ENCODE results near the gene HMGCS1.

The HMGCS1 gene

DNA sequence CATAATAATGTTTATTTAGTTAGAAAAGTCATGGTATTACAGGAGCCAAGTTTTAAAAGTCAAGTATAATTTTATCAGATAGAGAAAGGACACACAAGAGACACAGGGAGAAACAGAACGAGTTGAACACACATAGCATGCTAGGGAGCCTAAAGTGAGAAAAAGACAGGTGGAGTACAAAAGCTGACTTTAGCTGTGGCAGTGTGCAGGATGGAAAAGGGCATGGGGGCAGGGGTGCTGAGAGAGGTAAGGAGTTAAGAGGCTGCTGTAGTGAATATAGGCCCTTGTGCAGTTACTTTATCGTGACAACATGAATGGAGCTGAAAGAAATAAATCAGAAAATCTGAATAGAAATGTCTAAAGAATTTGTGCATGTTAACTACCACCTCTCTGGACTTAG is 18.0 kb downstream of the HMGCS1 start:
- no peak for TF ChIP-seq ZFX (IDR thresholded peaks at IDR 0.05)
- TF ChIP-seq, protein P1, sequence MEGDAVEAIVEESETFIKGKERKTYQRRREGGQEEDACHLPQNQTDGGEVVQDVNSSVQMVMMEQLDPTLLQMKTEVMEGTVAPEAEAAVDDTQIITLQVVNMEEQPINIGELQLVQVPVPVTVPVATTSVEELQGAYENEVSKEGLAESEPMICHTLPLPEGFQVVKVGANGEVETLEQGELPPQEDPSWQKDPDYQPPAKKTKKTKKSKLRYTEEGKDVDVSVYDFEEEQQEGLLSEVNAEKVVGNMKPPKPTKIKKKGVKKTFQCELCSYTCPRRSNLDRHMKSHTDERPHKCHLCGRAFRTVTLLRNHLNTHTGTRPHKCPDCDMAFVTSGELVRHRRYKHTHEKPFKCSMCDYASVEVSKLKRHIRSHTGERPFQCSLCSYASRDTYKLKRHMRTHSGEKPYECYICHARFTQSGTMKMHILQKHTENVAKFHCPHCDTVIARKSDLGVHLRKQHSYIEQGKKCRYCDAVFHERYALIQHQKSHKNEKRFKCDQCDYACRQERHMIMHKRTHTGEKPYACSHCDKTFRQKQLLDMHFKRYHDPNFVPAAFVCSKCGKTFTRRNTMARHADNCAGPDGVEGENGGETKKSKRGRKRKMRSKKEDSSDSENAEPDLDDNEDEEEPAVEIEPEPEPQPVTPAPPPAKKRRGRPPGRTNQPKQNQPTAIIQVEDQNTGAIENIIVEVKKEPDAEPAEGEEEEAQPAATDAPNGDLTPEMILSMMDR (conservative IDR thresholded peaks at IDR 0.05) = no peak
- no peak overlapping the region for H3K27ac ChIP-seq

DNA sequence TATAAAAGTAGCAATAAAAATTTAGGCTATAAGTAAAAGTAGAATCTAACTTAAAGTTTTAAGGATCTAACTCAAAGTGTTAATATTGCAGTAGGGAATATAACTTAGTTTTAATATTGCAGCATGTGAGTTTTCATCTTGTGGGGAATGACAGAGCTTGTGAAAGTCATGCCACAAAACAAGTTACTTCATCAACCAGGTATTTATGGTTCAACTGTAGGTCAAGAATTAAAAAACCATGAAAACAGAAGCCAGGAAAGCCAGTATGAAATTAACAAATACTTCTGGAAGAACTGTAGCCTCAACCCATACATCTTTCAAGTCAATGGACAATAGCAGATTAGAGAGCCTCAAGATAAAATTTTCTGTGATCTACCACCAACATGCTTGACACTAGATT is 19.0 kb downstream of the HMGCS1 start:
- TF ChIP-seq, protein P1 (conservative IDR thresholded peaks at IDR 0.05) = no peak
- no peak for TF ChIP-seq ZFX (IDR thresholded peaks at IDR 0.05)
- H3K27ac ChIP-seq = no peak overlapping the region

DNA sequence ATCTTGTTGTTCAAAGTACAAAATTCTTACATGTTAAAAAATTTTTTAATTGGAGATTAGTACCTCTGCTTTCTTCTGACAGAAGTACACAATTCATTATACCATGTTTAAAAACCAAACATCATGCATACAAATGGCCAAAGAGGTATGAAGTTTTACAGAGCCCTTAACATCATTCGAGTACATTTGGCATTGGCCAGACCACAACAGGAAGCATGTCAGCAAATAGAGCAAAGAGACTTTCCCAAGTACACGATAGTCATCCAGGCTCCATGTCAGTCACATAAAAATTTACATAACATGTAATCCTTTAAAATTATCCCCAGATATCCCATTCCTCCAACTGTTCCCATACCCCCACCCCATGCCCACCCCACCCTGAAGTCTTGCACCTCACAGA is 22.5 kb downstream of the HMGCS1 start:
- no peak overlapping the region for H3K27ac ChIP-seq
- TF ChIP-seq, protein P1 (conservative IDR thresholded peaks at IDR 0.05) = no peak
- no peak for TF ChIP-seq ZFX (IDR thresholded peaks at IDR 0.05)

DNA sequence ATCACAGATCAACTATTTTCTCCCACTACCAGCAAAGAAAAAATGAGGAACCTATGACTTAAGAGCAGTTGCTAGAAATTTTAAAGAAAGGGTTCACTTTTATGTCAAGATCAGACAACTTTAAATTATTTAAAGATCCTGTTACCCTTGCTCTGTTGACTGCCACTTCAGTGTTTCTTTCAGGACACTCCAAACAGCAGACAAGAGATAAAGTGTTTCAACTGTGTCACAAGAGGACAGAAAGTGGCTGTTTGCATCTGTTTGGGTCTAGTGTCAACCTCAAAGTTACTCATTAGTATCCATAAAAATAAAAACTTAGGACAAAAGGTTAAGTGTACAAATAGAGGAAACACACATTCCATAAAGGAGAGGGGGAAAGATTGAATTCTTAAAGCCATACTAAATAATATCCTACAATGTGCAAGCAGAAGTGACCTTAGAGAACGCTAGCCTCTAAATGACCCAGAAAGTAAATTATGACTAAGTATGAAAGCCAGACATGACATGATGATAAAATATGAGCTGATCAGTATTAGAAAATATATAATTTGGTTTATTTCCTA is 24.9 kb downstream of the HMGCS1 start:
- TF ChIP-seq ZFX (IDR thresholded peaks at IDR 0.05) = no peak
- TF ChIP-seq, protein P1 (conservative IDR thresholded peaks at IDR 0.05) = no peak

DNA sequence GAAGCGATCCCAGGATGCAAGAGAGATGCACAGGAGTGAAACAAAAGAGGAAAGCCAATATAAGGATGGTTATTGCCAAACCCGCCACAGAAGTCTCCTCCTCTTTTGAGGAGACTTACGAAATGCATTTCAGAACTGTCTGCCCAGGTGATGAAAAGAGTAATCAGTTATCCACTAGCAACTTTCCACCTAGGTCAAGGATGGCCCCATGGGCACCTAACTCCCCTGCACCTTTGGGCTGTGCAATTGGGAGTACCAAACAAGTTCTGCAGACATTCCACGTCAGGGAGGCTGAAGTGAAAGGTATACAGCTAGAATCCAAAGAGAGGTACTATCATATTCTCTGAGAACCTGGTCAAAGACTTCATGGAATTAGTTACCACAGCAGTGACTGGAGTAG is 25.7 kb downstream of the HMGCS1 start:
- TF ChIP-seq, protein P1 (conservative IDR thresholded peaks at IDR 0.05) = no peak
- TF ChIP-seq ZFX (IDR thresholded peaks at IDR 0.05) = no peak
- H3K27ac ChIP-seq = no peak overlapping the region

More for the DNA sequence above, 24.9 kb downstream of the HMGCS1 start:
- no peak overlapping the region for H3K27ac ChIP-seq

DNA sequence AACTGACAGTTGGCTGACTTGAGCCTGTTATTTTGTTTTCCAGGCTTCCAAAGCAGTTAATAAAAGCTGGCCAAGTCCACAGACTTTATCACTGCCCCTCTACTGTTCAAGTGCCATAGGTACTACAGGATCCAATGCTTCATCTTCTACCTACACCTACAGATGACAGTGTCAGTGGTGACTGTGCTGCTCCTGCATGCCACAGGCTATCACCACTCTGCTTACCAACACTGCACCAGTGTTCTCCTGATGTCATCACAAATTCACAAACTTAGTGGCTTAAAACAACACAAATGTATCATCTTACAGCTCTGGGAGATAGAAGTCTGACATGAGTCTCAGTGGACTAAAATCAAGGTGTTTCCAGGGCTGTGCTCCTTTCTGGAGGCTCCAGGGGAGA is 26.6 kb downstream of the HMGCS1 start:
- TF ChIP-seq, protein P1 (conservative IDR thresholded peaks at IDR 0.05) = no peak
- TF ChIP-seq ZFX (IDR thresholded peaks at IDR 0.05) = no peak
- H3K27ac ChIP-seq = no peak overlapping the region

DNA sequence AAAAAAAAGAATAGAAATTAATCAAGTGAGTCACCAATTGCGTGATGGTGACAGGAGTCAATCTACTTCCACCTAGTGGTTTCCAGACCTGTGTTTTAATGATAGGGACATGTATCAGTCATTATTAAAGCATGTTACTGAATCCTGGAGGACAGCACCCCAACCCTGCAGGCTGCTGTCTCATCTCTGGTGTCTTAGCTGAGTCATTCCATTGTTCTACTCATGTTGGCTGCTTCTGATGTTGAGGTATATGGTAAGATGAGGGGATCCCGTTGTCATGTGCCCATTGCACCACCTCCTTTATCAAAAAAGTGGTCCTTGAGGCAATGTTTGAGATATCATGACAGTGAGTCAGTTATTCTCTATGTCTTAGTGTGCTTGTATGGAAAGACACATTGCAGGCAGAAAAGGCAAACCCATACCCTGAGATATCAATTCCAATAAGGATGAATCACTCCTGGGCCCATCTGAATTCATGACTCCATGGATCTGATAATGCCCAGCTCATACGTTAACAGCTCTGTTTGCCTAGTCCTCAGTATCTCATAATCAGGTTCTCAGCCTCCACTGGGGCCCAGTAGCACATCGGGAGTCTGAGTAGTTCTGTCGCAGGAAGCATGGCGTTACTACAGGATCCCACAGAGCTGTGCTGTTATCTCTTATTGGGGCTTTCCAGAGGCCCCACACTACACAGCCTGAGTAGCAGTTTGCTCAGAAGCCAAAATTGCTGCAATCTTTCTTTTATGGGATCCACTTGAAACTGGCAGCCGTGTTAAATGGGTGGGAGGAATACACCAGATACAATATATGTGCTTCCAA is 31.2 kb downstream of the HMGCS1 start:
- no peak overlapping the region for H3K27ac ChIP-seq
- TF ChIP-seq, protein P1 (conservative IDR thresholded peaks at IDR 0.05) = no peak
- TF ChIP-seq ZFX (IDR thresholded peaks at IDR 0.05) = no peak

All from C4-2B (cell line).